ENCODE measurements around the gene SEC14L5.

- TF ChIP-seq POLR2A (IDR thresholded peaks at IDR 0.05; ENCODE audit: low read length): no peak
- no peak for TF ChIP-seq GATA1 (IDR thresholded peaks at IDR 0.05; ENCODE audit: low read depth, low read length)
These were observed 84.5 kb downstream of the SEC14L5 start for GRCh38 chr16:5042574-5043171.
